Measurements from ENCODE around the gene BNIPL. TPM values are rescaled to one million over a fixed set of nuclear protein-coding genes. Genes with fewer than 3 reads are reported as not detected.
A peak's percentile ranks its signal among the peaks of the same experiment; 100 is the strongest.

BNIPL gene
- total RNA-seq, 6 experiments from 2014 or later, result 0.12 to 0.76 (median 0.42) TPM; not detected in 1

- no peaks in the 10 kb centered on the region for H3K36me3 ChIP-seq
- H3K9me3 ChIP-seq, result no peaks in the 10 kb centered on the region
- intact Hi-C loops (cut with DNase I), result no loop called here
- TF ChIP-seq CTCF (IDR thresholded peaks at IDR 0.05) (no peak), POLR2A (IDR thresholded peaks at IDR 0.05) (no peak)
- H3K4me1 ChIP-seq, result peaks cover 0 to 23% (median 9%) of the 10 kb centered on the region in 4 donors
- no peak overlapping the region for H3K4me3 ChIP-seq
- H3K27me3 ChIP-seq, result no peaks in the 10 kb centered on the region
- ATAC-seq (no peak), DNase-seq (no peak)
- no peak overlapping the region for H3K27ac ChIP-seq
- WGBS (ENCODE audit: insufficient coverage, low coverage, low lambda C conversion rate, missing lambda C conversion rate), result 88% methylated on average over 5 of the region's 5 CpGs
Measured at GRCh38 chr1:151069103-151069486, 32.7 kb downstream of the BNIPL start.

- no peaks in the 10 kb centered on the region for H3K9me3 ChIP-seq
- peak within 1 kb of the TSS; percentile 83 to 94 (median 88) for H3K4me3 ChIP-seq
- DNase-seq (peak; percentile 90 to 93 (median 92)), ATAC-seq (peak; percentile 94 to 98 (median 95))
- H3K36me3 ChIP-seq, result no peaks in the 10 kb centered on the region
- H3K27ac ChIP-seq, result peak within 1 kb of the TSS; percentile 95 to 98 (median 96)
- WGBS (ENCODE audit: insufficient coverage, low coverage, low lambda C conversion rate, missing lambda C conversion rate), result under 1% methylated on average over 37 of the region's 50 CpGs
- intact Hi-C loops (cut with DNase I), result no loop called here
- H3K4me1 ChIP-seq, result peaks cover 0 to 13% (median 4%) of the 10 kb centered on the region in 4 donors
- TF ChIP-seq POLR2A (IDR thresholded peaks at IDR 0.05) (peak; percentile 52), CTCF (IDR thresholded peaks at IDR 0.05) (peak; percentile 72 to 94 (median 90))
- no peaks in the 10 kb centered on the region for H3K27me3 ChIP-seq
Measured at GRCh38 chr1:151070474-151071276, 34.3 kb downstream of the BNIPL start, which contains the start of gene GABPB2. Gene GABPB2, plus strand, starts transcription at chr1:151070761. Its CDS starts 17,429 bp downstream, at chr1:151088190.

GRCh38 chr1:151072224-151072623 lies 35.8 kb downstream of the BNIPL start:
- Histone ChIP-seq H3K36me3 (no peaks in the 10 kb centered on the region), H3K27me3 (no peaks in the 10 kb centered on the region), H3K4me3 (no peak overlapping the region), H3K4me1 (peaks cover 0 to 11% (median 3%) of the 10 kb centered on the region in 4 donors), H3K9me3 (no peaks in the 10 kb centered on the region), H3K27ac (no peak overlapping the region)
- intact Hi-C loops (cut with DNase I), result no loop called here
- WGBS (ENCODE audit: insufficient coverage, low coverage, low lambda C conversion rate, missing lambda C conversion rate), result 67% methylated on average over 5 of the region's 13 CpGs
- ATAC-seq (no peak), DNase-seq (no peak)
- TF ChIP-seq POLR2A (IDR thresholded peaks at IDR 0.05), result no peak
- no peak for TF ChIP-seq CTCF (IDR thresholded peaks at IDR 0.05)

- DNase-seq (no peak), ATAC-seq (no peak)
- Histone ChIP-seq H3K27ac (no peak overlapping the region), H3K27me3 (no peaks in the 10 kb centered on the region), H3K4me1 (no peaks in the 10 kb centered on the region), H3K4me3 (no peak overlapping the region), H3K9me3 (no peaks in the 10 kb centered on the region), H3K36me3 (no peaks in the 10 kb centered on the region)
- 77% methylated on average over 4 of the region's 4 CpGs for WGBS (ENCODE audit: insufficient coverage, low coverage, low lambda C conversion rate, missing lambda C conversion rate)
- no peak for TF ChIP-seq CTCF (IDR thresholded peaks at IDR 0.05)
- TF ChIP-seq POLR2A (IDR thresholded peaks at IDR 0.05), result no peak
- intact Hi-C loops (cut with DNase I), result no loop called here
Measured at GRCh38 chr1:151085953-151086559, 49.7 kb downstream of the BNIPL start.

Small RNA genes lying within 50 kb of the gene (small RNA-seq; reads per million reads assigned to genes)
- gene RNU6-884P, result 0 reads per million in 2 experiments

Other genes starting within 250 kb of the BNIPL start
- gene CTSK, start 228.3 kb upstream of the BNIPL start, total RNA-seq, result 1 to 10 TPM; 1.5 to 3.8 (median 2.6) TPM
- 10 to 100 TPM; 24.7 to 31.9 (median 27.8) TPM for gene ARNT, start 160.0 kb upstream of the BNIPL start, total RNA-seq
- not detected for gene CTXND2, start 149.4 kb upstream of the BNIPL start, total RNA-seq
- 10 to 100 TPM; 10.4 to 17.8 (median 12.9) TPM for gene SETDB1, start 110.2 kb upstream of the BNIPL start, total RNA-seq
- 100 to 1,000 TPM; 298 to 572 (median 459) TPM for gene CERS2, start 61.8 kb upstream of the BNIPL start, total RNA-seq
- gene ANXA9, start 54.3 kb upstream of the BNIPL start, total RNA-seq, result 10 to 100 TPM in 5 of 6 experiments, 1 to 10 TPM in 1; 9.9 to 18.5 (median 15.1) TPM
- 10 to 100 TPM; 10.1 to 19.7 (median 15.4) TPM for gene MINDY1, start 29.7 kb upstream of the BNIPL start, total RNA-seq
- 10 to 100 TPM in 4 of 6 experiments, 1 to 10 TPM in 2; 4.7 to 12.0 (median 10.1) TPM for gene PRUNE1, start 28.1 kb upstream of the BNIPL start, total RNA-seq
- 1 to 10 TPM; 2.4 to 5.7 (median 3.8) TPM for gene C1orf56, start 11.2 kb downstream of the BNIPL start, total RNA-seq
- 10 to 100 TPM; 15.9 to 37.5 (median 27.3) TPM for gene CDC42SE1, start 23.0 kb downstream of the BNIPL start, total RNA-seq
- gene MLLT11, start 23.8 kb downstream of the BNIPL start, total RNA-seq, result under 1 TPM; 0.24 to 0.56 (median 0.40) TPM
- gene GABPB2, start 34.2 kb downstream of the BNIPL start, total RNA-seq, result 1 to 10 TPM; 2.0 to 6.5 (median 5.0) TPM
- gene SEMA6C, start 110.0 kb downstream of the BNIPL start, total RNA-seq, result 1 to 10 TPM in 5 of 6 experiments, under 1 TPM in 1; 0.87 to 8.3 (median 4.1) TPM
- gene TNFAIP8L2, start 120.1 kb downstream of the BNIPL start, total RNA-seq, result 1 to 10 TPM; 1.1 to 4.2 (median 2.2) TPM
- 1 to 10 TPM; 2.7 to 6.4 (median 4.5) TPM for gene LYSMD1, start 129.3 kb downstream of the BNIPL start, total RNA-seq
- 10 to 100 TPM in 2 of 6 experiments, 1 to 10 TPM in 4; 7.5 to 13.2 (median 8.5) TPM for gene SCNM1, start 129.6 kb downstream of the BNIPL start, total RNA-seq
- not detected for gene TMOD4, start 139.4 kb downstream of the BNIPL start, total RNA-seq
- gene VPS72, start 153.6 kb downstream of the BNIPL start, total RNA-seq, result 10 to 100 TPM; 10.0 to 19.2 (median 14.7) TPM
- gene PIP5K1A, start 162.0 kb downstream of the BNIPL start, total RNA-seq, result 10 to 100 TPM; 13.9 to 22.1 (median 17.2) TPM
- 10 to 100 TPM; 72.2 to 95.6 (median 79.1) TPM for gene PSMD4, start 218.1 kb downstream of the BNIPL start, total RNA-seq
- 10 to 100 TPM in 3 of 6 experiments, 1 to 10 TPM in 3; 7.6 to 14.2 (median 10.1) TPM for gene ZNF687, start 245.7 kb downstream of the BNIPL start, total RNA-seq